HG02588 (cell line): ENCODE data around the gene CAMK2G.

Experiments
- ATAC-seq: cut with Tn5 transposase; IDR thresholded peaks from one replicate; pipeline ENCODE4 v1.9.1; 2021; ENCODE audit warnings: mild to moderate bottlenecking, moderate library complexity; ENCODE audit not compliant: unreplicated experiment

The CAMK2G gene

GRCh38 chr10:73884017-73884416 lies 9.7 kb upstream of the CAMK2G start:
- no peak for ATAC-seq

DNA sequence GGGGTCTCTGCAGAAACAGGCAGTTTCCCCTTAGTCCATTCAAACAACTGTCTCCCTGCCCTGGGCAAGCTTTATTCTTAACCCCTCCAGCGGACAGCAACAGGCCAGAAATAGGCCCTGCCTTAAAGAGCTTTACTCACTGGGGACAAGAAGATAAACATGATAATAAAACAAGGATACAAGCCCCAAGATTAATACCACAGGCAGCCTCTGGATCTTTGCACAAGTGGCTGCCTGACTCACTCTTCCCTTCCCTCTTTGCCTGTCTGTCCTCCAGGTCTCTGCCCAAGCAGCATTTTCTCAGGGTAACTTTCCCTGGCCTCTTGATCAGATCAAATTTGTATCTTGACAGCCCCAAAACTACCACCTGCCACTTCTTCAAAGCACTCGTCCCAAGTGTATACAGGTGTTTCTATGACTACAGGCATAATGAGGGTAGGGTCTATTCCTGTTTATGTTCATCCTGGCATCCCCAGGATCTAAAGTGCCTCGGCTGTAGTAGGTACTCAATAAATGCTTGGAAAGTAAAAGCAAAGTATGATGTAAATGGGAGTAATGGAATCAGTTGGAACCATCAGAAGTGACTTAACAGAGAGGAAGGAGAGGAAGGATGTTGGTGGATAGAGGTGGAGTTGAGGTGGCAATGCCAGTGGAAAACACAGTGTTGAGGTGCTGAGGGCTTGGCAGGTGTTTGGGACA lies 7.0 kb upstream of the CAMK2G start:
- ATAC-seq, result no peak

GRCh38 chr10:73879296-73880173 lies 5.2 kb upstream of the CAMK2G start:
- peak; percentile 74 for ATAC-seq

DNA sequence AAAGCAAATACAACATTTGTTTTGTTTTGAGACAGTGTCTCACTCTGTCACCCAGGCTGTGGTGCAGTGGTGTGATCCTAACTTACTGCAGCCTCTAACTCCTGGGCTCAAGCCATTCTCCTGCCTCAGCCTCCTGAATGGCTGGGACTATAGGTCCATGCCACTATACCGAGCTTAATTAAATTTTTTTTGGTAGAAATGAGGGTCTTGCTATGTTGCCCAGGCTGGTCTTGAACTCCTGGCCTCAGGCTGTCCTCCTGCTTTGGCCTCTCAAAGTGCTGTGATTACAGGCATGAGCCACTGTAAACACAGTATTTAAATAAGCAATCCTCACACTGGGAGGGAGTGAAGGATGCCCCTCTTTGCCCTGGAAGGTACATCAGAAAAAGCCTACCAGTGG lies 4.0 kb upstream of the CAMK2G start:
- no peak for ATAC-seq

GRCh38 chr10:73877533-73878160 lies 3.3 kb upstream of the CAMK2G start:
- ATAC-seq, result no peak

DNA sequence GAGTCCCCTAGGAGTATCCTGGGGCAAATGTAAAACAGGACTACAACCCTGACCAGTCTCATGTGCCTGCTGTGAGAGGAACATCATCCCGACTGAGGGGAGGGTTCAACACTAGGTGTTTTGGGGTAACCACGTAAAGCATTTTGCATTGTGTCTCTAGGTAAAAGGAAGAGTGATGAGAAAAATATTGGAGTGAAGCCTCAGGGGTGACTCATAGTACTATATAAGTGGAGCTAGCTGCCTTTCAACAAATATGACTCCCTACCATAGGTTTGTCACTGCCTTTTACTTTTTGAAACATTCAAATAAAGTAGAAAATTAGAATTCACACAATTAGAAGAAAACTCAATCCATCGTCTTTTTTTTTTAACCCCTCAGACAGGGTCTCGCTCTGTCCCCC lies 2.6 kb upstream of the CAMK2G start:
- no peak for ATAC-seq

DNA sequence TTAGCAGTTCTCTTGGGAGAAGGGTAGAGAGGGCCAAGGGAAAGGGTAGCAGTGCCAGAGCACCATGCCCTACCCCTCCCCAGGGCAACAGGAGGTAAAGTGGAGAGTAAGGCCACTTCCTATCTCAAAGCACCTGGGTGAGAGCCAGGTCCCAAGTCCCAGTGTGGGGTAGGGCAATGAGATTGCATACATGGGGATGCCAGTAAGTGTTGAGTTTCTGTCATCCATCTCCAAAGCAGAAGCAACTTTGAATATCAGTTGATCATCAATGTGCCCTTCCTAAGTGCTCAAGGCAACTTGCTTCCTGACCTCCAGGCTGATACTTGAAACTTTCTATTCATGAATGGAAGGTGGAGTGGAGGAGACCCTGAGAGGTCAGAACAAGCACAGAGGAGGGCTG lies 2.2 kb upstream of the CAMK2G start:
- no peak for ATAC-seq

- no peak for ATAC-seq
These were observed 1.8 kb upstream of the CAMK2G start for GRCh38 chr10:73876157-73876556.

- ATAC-seq, result no peak
These were observed 752 bp upstream of the CAMK2G start for GRCh38 chr10:73875139-73875475.

- peak; percentile 6 for ATAC-seq
These were observed 528 bp downstream of the CAMK2G start for GRCh38 chr10:73873838-73874215.

DNA sequence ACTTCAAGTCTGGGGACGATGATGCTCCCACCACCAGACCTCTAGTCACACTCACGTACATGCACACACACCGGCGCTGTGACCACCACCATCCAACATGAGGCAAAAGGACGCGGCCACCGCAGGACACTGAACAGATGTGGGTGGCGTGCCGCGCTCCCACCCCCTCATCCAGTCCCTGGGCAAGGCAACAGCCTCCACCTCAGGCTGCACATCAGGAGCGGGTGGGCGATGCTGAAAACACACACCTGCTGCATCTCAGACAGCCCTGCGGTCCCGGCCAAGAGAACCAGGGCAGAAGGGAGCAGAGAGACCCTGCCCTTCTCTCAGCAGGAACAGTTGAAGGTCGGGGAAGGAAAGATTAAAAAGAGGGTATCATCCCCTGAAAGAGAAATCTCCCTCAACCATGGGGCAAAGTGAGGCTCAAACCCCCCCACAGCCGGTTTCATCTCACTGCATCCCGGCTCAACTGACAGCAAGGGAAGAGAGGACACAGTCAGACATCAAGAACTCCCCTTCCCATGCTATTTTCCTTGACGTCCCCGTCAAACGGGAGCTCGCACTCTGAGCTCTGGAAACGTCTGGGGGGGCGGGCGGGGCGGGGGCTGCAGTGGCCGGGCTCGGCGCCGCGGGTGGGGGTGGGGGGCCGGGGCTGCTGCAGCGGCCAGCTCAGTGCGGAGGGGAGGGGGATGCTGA lies 1.1 kb downstream of the CAMK2G start:
- no peak for ATAC-seq

DNA sequence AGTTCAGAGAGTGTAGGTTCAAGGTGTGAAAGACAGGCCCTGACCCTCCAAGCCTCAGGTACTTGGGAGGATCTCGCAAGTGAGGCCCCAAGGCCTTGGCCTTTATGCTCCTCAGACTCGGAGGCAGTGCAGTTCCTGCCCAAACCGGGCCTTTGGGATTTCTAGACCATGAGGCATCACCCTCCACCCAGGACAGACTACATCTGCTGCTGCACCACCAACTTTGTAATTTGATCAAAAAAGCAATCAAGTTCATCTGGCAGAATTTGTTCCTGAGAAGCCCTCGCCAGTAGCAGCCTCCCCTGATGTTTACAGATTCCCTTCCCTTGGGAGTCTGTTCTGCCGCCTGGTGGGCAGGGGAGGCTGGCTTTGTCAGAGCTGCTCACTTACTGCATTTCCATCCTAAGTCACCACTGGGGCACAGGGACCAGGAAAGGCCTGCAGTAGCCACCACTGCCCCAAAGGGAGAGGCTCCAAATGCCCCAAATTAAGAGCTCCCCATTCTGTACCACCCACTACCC lies 2.1 kb downstream of the CAMK2G start:
- no peak for ATAC-seq

GRCh38 chr10:73871295-73872189 lies 2.8 kb downstream of the CAMK2G start:
- no peak for ATAC-seq

GRCh38 chr10:73868655-73869195 lies 5.6 kb downstream of the CAMK2G start:
- no peak for ATAC-seq

- no peak for ATAC-seq
These were observed 6.3 kb downstream of the CAMK2G start for GRCh38 chr10:73867871-73868631.

- ATAC-seq, result no peak
These were observed 7.1 kb downstream of the CAMK2G start for GRCh38 chr10:73867126-73867807.

DNA sequence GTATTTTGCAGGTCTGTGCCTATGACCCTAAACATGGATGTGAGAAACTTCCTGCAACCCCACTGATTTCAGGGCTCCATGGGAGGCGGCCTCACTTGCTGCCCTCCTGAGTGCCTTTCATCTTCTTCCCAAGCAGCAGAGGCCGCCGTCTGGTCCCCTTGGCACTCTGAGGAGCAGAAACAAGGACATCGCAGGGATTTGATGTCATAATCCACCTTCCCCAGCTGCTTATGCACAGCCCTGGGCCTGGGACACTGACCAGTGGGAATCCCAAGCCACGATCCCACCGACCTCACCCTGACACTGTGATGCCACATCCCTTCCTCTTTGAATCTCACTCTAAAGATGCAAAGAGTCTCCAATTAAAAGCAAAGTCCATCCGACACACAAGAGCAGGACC lies 7.7 kb downstream of the CAMK2G start:
- ATAC-seq, result no peak
